ENCODE data around the gene SLC6A11.

SLC6A11 gene

GRCh38 chr3:10806006-10806405 is 10.0 kb upstream of the SLC6A11 start:
- Histone ChIP-seq H3K27me3 (ENCODE audit: control insufficient read depth, insufficient read depth, low read length) (no peaks in the 10 kb centered on the region), H3K9ac (ENCODE audit: low read length) (no peak overlapping the region), H3K4me1 (ENCODE audit: control insufficient read depth, insufficient read depth, low read length) (no peaks in the 10 kb centered on the region), H3K27ac (ENCODE audit: low read depth, low read length) (no peak overlapping the region), H3K4me3 (ENCODE audit: low read length) (no peak overlapping the region), H3K36me3 (ENCODE audit: control insufficient read depth, insufficient read depth, low read length) (no peaks in the 10 kb centered on the region)

DNA sequence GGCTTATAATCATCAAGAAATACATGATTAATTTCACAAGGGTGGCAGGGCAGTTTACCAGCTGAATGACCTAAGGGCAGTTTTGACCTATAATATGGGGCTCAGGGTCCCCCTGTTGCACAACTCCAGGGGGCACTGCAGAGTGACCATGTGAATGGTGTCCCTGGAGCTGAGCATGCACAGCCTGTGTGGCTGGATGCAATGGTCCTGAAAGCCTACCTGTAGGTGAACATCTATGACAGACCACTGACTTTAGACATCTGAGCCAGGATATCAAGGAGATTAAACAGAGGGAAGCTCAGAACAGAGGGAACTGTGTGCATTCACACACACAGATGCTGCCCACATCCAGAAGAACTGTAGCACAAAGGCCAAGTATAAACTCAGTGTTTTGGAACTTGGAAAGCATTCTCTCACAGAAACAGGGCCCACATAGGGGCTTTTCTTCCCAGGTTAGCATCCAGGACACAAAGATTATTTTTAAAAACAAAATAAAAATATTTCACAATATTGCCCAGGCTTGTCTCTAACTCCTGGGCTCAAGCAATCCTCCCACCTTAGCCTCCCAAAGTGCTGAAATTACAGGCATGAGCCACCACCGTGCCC is 7.8 kb upstream of the SLC6A11 start:
- no peaks in the 10 kb centered on the region for H3K4me1 ChIP-seq (ENCODE audit: control insufficient read depth, insufficient read depth, low read length)
- H3K27ac ChIP-seq (ENCODE audit: low read depth, low read length): no peak overlapping the region
- H3K27me3 ChIP-seq (ENCODE audit: control insufficient read depth, insufficient read depth, low read length): no peaks in the 10 kb centered on the region
- no peak overlapping the region for H3K9ac ChIP-seq (ENCODE audit: low read length)
- no peaks in the 10 kb centered on the region for H3K36me3 ChIP-seq (ENCODE audit: control insufficient read depth, insufficient read depth, low read length)
- no peak overlapping the region for H3K4me3 ChIP-seq (ENCODE audit: low read length)

DNA sequence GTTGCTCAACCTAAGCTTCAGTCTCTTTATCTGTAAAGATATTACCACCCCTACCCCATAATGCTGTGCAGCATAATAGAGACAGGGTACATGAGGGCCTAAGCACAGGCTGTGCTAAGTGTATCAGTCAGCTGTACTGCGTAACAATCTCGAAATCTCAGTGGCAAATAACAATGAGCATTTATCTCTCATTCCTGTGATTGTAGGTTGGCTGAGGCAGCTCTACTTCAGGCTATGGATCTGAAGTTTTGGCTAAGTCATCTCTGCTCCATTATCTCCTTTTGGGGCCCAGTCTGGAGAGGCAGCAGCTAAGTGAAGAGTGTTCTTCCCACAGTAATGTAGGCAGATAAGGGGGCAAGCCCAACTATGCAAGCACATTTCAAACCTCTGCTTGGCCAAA is 7.1 kb upstream of the SLC6A11 start:
- Histone ChIP-seq H3K27me3 (ENCODE audit: control insufficient read depth, insufficient read depth, low read length) (no peaks in the 10 kb centered on the region), H3K9ac (ENCODE audit: low read length) (no peak overlapping the region), H3K4me3 (ENCODE audit: low read length) (no peak overlapping the region), H3K27ac (ENCODE audit: low read depth, low read length) (no peak overlapping the region), H3K36me3 (ENCODE audit: control insufficient read depth, insufficient read depth, low read length) (no peaks in the 10 kb centered on the region), H3K4me1 (ENCODE audit: control insufficient read depth, insufficient read depth, low read length) (no peaks in the 10 kb centered on the region)

DNA sequence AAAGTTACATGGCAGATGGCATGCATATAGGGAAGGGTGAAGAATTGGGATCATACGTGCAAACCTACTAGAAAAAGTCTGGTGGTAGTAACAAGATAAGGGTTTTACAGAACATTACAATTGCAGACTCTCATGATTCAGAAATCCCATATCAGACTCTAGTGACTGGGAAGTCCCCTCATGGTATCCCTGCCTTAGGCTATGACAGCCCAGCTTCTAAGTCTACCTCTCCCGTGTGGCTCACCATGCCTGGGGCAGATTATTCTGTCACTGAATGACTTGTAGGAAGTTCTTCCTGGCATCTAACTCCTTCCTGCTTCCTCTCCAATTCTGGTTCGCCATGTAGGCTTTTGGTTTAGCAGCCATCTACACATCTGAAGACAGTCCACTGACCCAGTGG is 5.7 kb upstream of the SLC6A11 start:
- Histone ChIP-seq H3K27me3 (ENCODE audit: control insufficient read depth, insufficient read depth, low read length) (no peaks in the 10 kb centered on the region), H3K4me1 (ENCODE audit: control insufficient read depth, insufficient read depth, low read length) (no peaks in the 10 kb centered on the region), H3K9ac (ENCODE audit: low read length) (no peak overlapping the region), H3K27ac (ENCODE audit: low read depth, low read length) (no peak overlapping the region), H3K4me3 (ENCODE audit: low read length) (no peak overlapping the region), H3K36me3 (ENCODE audit: control insufficient read depth, insufficient read depth, low read length) (no peaks in the 10 kb centered on the region)

DNA sequence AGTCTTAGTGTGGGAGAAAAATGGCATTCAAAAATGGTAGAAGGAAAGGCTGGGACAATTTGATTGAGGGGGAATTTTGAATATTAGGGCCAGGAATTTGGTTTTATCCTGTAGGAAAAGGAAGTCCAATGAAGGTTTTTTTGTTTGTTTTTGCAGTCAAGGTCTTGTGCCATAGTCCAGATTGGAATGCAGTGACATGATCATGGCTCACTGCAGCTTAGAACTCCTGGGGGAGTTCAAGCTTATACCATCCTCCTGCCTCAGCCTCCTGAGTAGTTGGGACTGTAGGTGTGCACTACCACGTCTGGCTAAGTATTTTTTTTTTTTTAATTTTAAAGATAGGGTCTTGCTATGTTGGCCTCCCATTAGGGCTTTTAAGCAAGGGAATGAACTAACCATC is 2.6 kb upstream of the SLC6A11 start:
- H3K36me3 ChIP-seq (ENCODE audit: control insufficient read depth, insufficient read depth, low read length): no peaks in the 10 kb centered on the region
- H3K27ac ChIP-seq (ENCODE audit: low read depth, low read length): no peak overlapping the region
- H3K27me3 ChIP-seq (ENCODE audit: control insufficient read depth, insufficient read depth, low read length): no peaks in the 10 kb centered on the region
- no peak overlapping the region for H3K4me3 ChIP-seq (ENCODE audit: low read length)
- no peak overlapping the region for H3K9ac ChIP-seq (ENCODE audit: low read length)
- no peaks in the 10 kb centered on the region for H3K4me1 ChIP-seq (ENCODE audit: control insufficient read depth, insufficient read depth, low read length)

- Histone ChIP-seq H3K27ac (ENCODE audit: low read depth, low read length) (no peak overlapping the region), H3K4me3 (ENCODE audit: low read length) (no peak overlapping the region), H3K9ac (ENCODE audit: low read length) (no peak overlapping the region), H3K4me1 (ENCODE audit: control insufficient read depth, insufficient read depth, low read length) (no peaks in the 10 kb centered on the region), H3K36me3 (ENCODE audit: control insufficient read depth, insufficient read depth, low read length) (no peaks in the 10 kb centered on the region), H3K27me3 (ENCODE audit: control insufficient read depth, insufficient read depth, low read length) (no peaks in the 10 kb centered on the region)
These were observed 1.4 kb upstream of the SLC6A11 start for GRCh38 chr3:10814623-10815022.

- Histone ChIP-seq H3K27ac (ENCODE audit: low read depth, low read length) (no peak overlapping the region), H3K9ac (ENCODE audit: low read length) (no peak overlapping the region), H3K4me1 (ENCODE audit: control insufficient read depth, insufficient read depth, low read length) (no peaks in the 10 kb centered on the region), H3K36me3 (ENCODE audit: control insufficient read depth, insufficient read depth, low read length) (no peaks in the 10 kb centered on the region), H3K27me3 (ENCODE audit: control insufficient read depth, insufficient read depth, low read length) (no peaks in the 10 kb centered on the region), H3K4me3 (ENCODE audit: low read length) (no peak overlapping the region)
These were observed 541 bp upstream of the SLC6A11 start for GRCh38 chr3:10815487-10815886.

DNA sequence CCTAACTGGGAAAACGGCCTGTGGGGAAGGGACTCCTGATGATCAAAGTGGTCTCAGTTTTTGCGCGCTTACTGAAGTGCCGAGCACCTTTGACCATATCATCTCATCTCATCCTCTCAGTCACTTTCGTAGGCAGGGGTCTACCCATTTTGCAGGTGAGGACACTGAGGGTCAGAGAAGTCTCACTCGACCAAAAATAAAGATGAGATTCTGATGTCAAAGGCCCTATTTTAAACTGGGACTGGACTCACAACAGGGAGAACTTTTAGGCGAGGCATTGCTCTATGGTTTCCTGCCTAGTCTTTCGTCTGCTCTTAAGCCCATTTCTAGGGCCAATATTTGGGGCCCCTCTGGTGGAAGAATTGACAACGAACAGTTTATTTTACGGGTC is 830 bp downstream of the SLC6A11 start:
- Histone ChIP-seq H3K4me3 (ENCODE audit: low read length) (no peak overlapping the region), H3K27me3 (ENCODE audit: control insufficient read depth, insufficient read depth, low read length) (no peaks in the 10 kb centered on the region), H3K27ac (ENCODE audit: low read depth, low read length) (no peak overlapping the region), H3K36me3 (ENCODE audit: control insufficient read depth, insufficient read depth, low read length) (no peaks in the 10 kb centered on the region), H3K9ac (ENCODE audit: low read length) (no peak overlapping the region), H3K4me1 (ENCODE audit: control insufficient read depth, insufficient read depth, low read length) (no peaks in the 10 kb centered on the region)

DNA sequence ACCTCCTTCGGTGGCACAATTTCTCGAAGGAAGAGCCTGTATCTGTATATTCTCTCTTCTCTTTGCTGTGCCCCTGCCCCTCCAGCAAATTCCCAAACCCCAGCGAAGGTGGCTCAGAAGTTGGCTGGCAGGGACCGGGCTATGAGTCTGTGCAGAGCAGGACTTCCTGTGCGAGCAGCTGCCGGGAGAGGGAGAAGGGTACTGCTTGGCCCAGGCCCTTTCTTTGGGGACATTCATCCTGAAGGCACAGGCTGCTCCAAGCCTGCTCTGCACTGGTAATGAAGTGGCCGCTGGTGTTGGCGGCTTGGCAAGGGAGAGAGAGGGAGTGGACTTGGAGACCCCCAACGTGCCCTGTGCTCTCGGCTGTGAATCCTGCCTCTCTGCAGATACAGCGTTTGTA is 1.5 kb downstream of the SLC6A11 start:
- Histone ChIP-seq H3K27ac (ENCODE audit: low read depth, low read length) (no peak overlapping the region), H3K27me3 (ENCODE audit: control insufficient read depth, insufficient read depth, low read length) (no peaks in the 10 kb centered on the region), H3K4me1 (ENCODE audit: control insufficient read depth, insufficient read depth, low read length) (no peaks in the 10 kb centered on the region), H3K36me3 (ENCODE audit: control insufficient read depth, insufficient read depth, low read length) (no peaks in the 10 kb centered on the region), H3K4me3 (ENCODE audit: low read length) (no peak overlapping the region), H3K9ac (ENCODE audit: low read length) (no peak overlapping the region)

- no peak overlapping the region for H3K27ac ChIP-seq (ENCODE audit: low read depth, low read length)
- H3K4me3 ChIP-seq (ENCODE audit: low read length): no peak overlapping the region
- no peaks in the 10 kb centered on the region for H3K27me3 ChIP-seq (ENCODE audit: control insufficient read depth, insufficient read depth, low read length)
- no peaks in the 10 kb centered on the region for H3K4me1 ChIP-seq (ENCODE audit: control insufficient read depth, insufficient read depth, low read length)
- H3K36me3 ChIP-seq (ENCODE audit: control insufficient read depth, insufficient read depth, low read length): no peaks in the 10 kb centered on the region
- no peak overlapping the region for H3K9ac ChIP-seq (ENCODE audit: low read length)
These were observed 6.0 kb downstream of the SLC6A11 start for GRCh38 chr3:10822055-10822454.

GRCh38 chr3:10822708-10823515 is 6.9 kb downstream of the SLC6A11 start:
- no peaks in the 10 kb centered on the region for H3K4me1 ChIP-seq (ENCODE audit: control insufficient read depth, insufficient read depth, low read length)
- no peaks in the 10 kb centered on the region for H3K27me3 ChIP-seq (ENCODE audit: control insufficient read depth, insufficient read depth, low read length)
- no peak overlapping the region for H3K4me3 ChIP-seq (ENCODE audit: low read length)
- no peaks in the 10 kb centered on the region for H3K36me3 ChIP-seq (ENCODE audit: control insufficient read depth, insufficient read depth, low read length)
- H3K9ac ChIP-seq (ENCODE audit: low read length): no peak overlapping the region
- H3K27ac ChIP-seq (ENCODE audit: low read depth, low read length): no peak overlapping the region

- H3K4me1 ChIP-seq (ENCODE audit: control insufficient read depth, insufficient read depth, low read length): no peaks in the 10 kb centered on the region
These were observed 7.4 kb downstream of the SLC6A11 start for GRCh38 chr3:10823516-10823818.

DNA sequence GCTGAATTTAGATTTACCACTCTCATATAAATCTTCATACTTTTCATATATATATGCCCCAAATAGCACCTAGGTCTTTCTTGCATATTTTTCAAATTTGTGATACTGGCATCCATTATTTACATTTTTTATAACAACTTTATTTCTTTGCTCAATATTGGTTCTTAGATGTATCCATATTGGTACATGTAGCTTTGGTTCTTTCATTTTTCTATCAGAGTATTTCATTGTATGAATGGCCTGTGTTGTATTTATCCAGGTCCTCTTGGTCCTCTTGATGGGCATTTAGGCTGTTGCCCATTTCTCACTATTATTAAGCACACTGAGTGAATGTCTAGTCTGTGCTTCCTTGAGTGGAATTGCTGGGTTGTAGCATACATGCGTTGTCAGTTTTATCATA is 8.4 kb downstream of the SLC6A11 start:
- H3K36me3 ChIP-seq (ENCODE audit: control insufficient read depth, insufficient read depth, low read length): no peaks in the 10 kb centered on the region
- H3K4me1 ChIP-seq (ENCODE audit: control insufficient read depth, insufficient read depth, low read length): no peaks in the 10 kb centered on the region
- H3K27ac ChIP-seq (ENCODE audit: low read depth, low read length): no peak overlapping the region
- no peak overlapping the region for H3K4me3 ChIP-seq (ENCODE audit: low read length)
- no peak overlapping the region for H3K9ac ChIP-seq (ENCODE audit: low read length)
- no peaks in the 10 kb centered on the region for H3K27me3 ChIP-seq (ENCODE audit: control insufficient read depth, insufficient read depth, low read length)

More at GRCh38 chr3:10823516-10823818, 7.4 kb downstream of the SLC6A11 start:
- Histone ChIP-seq H3K27ac (ENCODE audit: low read depth, low read length) (no peak overlapping the region), H3K36me3 (ENCODE audit: control insufficient read depth, insufficient read depth, low read length) (no peaks in the 10 kb centered on the region), H3K9ac (ENCODE audit: low read length) (no peak overlapping the region), H3K27me3 (ENCODE audit: control insufficient read depth, insufficient read depth, low read length) (no peaks in the 10 kb centered on the region), H3K4me3 (ENCODE audit: low read length) (no peak overlapping the region)
